Muscle layer of duodenum (tissue), 2 donors: ENCODE data around the gene RMI1.

Source experiments
- H3K27ac ChIP-seq: one replicate; pipeline ENCODE4 v1.7.0; 2013; ENCODE audit warnings: mild to moderate bottlenecking, low read length
- H3K27me3 ChIP-seq: one replicate; pipeline ENCODE4 v1.7.0; 2013; ENCODE audit warnings: low read depth, mild to moderate bottlenecking, control low read depth, low read length
- H3K36me3 ChIP-seq, 2 donors: one replicate each; pipeline ENCODE4 v1.7.0; 2013; ENCODE audit warnings: low read length in 2 of 2, control low read depth in 1 of 2, mild to moderate bottlenecking in 1 of 2; ENCODE audit not compliant: insufficient read depth in 2 of 2, control insufficient read depth in 1 of 2
- H3K4me1 ChIP-seq, 2 donors: one replicate each; pipeline ENCODE4 v1.7.0; 2013; ENCODE audit warnings: low read length in 2 of 2, mild to moderate bottlenecking in 2 of 2, control low read depth in 1 of 2, moderate library complexity in 1 of 2; ENCODE audit not compliant: insufficient read depth in 2 of 2, control insufficient read depth in 1 of 2
- H3K4me3 ChIP-seq, 2 donors: one replicate each; pipeline ENCODE4 v1.7.0; 2013; ENCODE audit warnings: low read length in 2 of 2, low read depth in 1 of 2, mild to moderate bottlenecking in 1 of 2
- H3K9me3 ChIP-seq, 2 donors: one replicate each; pipeline ENCODE4 v1.7.0; 2013; ENCODE audit warnings: low read length in 2 of 2, control low read depth in 1 of 2, mild to moderate bottlenecking in 1 of 2; ENCODE audit not compliant: control insufficient read depth in 1 of 2
- donor health status: healthy.

The RMI1 gene

DNA sequence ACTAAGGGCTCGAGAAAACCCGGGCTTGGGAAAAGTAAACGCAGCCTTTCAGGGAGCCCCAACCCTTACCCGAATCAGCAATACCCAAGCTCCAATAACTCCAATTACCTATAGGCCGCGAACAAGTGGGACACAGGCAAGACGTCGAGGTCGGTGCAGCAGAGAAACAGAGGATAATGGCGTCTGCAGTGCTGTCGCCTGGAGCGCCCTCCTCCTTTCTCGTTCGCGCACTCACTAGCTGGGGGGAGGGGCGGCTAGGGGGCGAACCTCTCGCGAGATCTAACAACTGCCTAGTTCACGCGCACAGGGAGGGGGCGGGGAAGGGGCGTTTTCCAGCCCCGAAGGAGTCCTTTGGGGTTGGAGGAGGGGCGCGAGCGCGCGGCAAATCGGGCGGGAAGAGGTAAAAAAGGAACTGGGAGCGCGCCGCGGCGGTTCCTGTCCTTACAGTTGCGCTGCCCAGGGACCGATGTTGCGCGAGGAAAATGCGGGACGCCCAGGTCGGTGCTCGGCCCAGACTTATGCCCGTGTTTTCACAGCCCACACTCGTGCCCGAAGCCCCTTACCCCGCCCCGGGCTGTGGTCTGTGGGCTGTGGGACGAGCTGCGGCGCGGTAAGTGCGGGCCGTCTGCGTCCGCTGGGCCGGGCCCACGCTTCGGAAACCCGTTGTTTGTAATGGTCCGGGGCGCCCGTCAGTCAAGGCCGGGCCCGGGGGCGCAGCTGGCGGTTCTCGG, at the start of gene RMI1:
TSS of gene RMI1 (plus strand) at position 411 of the 731 bp plus-strand sequence. CDS start 20,182 bp downstream, outside the sequence.
- H3K9me3 ChIP-seq: no peaks in the 10 kb centered on the region
- peaks cover 18 to 19% of the 10 kb centered on the region in 2 donors for H3K36me3 ChIP-seq
- peak within 1 kb of the TSS; percentile 99 for H3K27ac ChIP-seq
- H3K27me3 ChIP-seq: no peaks in the 10 kb centered on the region
- peak within 1 kb of the TSS; percentile 97 to 99 for H3K4me3 ChIP-seq
- peaks cover 5 to 30% of the 10 kb centered on the region in 2 donors for H3K4me1 ChIP-seq

DNA sequence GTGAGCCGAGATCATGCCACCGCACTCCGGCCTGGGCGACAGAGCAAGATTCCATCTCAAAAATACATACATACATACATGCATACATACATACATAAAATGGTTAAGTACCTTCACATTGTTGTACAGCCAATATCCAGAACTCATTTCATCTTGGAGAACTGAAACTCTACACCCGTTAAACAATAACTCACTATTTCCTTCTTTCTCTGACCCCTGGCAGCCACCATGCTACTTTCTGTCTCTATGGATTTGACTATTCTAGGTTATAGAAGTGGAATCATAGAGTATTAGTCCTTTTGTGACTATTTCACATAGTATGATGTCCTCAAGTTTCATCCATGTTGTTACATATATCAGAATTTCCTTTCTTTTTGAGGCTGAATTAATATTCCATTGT, 49.7 kb upstream of the RMI1 start:
- Histone ChIP-seq H3K4me1 (no peaks in the 10 kb centered on the region), H3K27ac (no peak overlapping the region), H3K36me3 (no peaks in the 10 kb centered on the region), H3K27me3 (no peaks in the 10 kb centered on the region), H3K4me3 (no peak overlapping the region), H3K9me3 (no peaks in the 10 kb centered on the region)

DNA sequence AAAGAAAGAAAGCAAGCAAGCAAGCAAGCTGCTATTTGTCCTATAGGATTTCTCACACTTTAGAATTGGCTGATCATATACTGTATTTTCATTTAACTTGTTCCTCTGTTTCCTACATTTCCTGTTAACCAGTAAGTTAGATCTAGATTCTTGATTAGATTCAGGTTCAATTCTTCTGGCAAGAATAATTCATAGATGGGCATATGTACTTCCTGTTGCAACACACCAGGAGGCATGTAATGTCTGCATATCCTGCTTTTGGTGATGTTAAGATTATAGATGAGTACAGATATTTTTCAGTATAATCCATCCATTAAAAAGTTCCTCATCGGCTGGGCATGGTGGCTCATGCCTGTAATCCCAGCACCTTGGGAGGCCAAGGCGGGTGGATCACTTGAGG, 48.6 kb upstream of the RMI1 start:
- Histone ChIP-seq H3K27me3 (no peaks in the 10 kb centered on the region), H3K36me3 (no peaks in the 10 kb centered on the region)

GRCh38 chr9:83932851-83933250, 47.8 kb upstream of the RMI1 start:
- no peaks in the 10 kb centered on the region for H3K36me3 ChIP-seq
- no peak overlapping the region for H3K4me3 ChIP-seq
- no peaks in the 10 kb centered on the region for H3K27me3 ChIP-seq
- no peaks in the 10 kb centered on the region for H3K4me1 ChIP-seq
- no peak overlapping the region for H3K27ac ChIP-seq
- no peaks in the 10 kb centered on the region for H3K9me3 ChIP-seq

More for the DNA sequence above, 48.6 kb upstream of the RMI1 start:
- no peaks in the 10 kb centered on the region for H3K9me3 ChIP-seq
- H3K4me1 ChIP-seq: no peaks in the 10 kb centered on the region
- H3K27ac ChIP-seq: no peak overlapping the region
- H3K4me3 ChIP-seq: no peak overlapping the region

DNA sequence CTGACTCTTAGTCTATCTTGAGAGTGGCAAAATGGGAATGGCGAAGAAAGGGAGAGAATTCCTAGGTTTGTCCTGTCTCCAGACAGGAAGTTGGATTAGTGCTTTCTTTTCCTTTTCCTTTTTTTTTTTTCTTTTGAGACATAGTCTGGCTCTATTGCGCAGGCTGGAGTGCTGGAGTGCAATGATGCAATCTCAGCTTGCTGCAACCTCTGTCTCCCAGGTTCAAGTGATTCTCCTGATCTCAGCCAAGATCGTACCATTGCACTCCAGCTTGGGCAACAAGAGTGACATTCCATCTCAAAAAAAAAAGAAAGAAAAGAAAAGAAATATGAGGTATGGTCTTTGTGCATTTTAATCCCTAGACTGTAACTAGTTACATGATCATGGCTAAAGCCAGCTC, 46.8 kb upstream of the RMI1 start:
- Histone ChIP-seq H3K9me3 (no peaks in the 10 kb centered on the region), H3K27ac (no peak overlapping the region), H3K4me3 (no peak overlapping the region), H3K27me3 (no peaks in the 10 kb centered on the region), H3K36me3 (peaks cover 0 to 5% of the 10 kb centered on the region in 2 donors), H3K4me1 (no peaks in the 10 kb centered on the region)

- Histone ChIP-seq H3K27ac (no peak overlapping the region), H3K27me3 (no peaks in the 10 kb centered on the region), H3K4me1 (no peaks in the 10 kb centered on the region), H3K4me3 (no peak overlapping the region), H3K9me3 (no peaks in the 10 kb centered on the region), H3K36me3 (peaks cover 4 to 14% of the 10 kb centered on the region in 2 donors)
Observed at GRCh38 chr9:83934569-83935275, 45.9 kb upstream of the RMI1 start.

- H3K4me3 ChIP-seq: no peak overlapping the region
- no peak overlapping the region for H3K27ac ChIP-seq
- H3K27me3 ChIP-seq: no peaks in the 10 kb centered on the region
- no peaks in the 10 kb centered on the region for H3K4me1 ChIP-seq
- H3K9me3 ChIP-seq: no peaks in the 10 kb centered on the region
- peaks cover 9 to 17% of the 10 kb centered on the region in 2 donors for H3K36me3 ChIP-seq
Observed at GRCh38 chr9:83935276-83935935, 45.2 kb upstream of the RMI1 start.

DNA sequence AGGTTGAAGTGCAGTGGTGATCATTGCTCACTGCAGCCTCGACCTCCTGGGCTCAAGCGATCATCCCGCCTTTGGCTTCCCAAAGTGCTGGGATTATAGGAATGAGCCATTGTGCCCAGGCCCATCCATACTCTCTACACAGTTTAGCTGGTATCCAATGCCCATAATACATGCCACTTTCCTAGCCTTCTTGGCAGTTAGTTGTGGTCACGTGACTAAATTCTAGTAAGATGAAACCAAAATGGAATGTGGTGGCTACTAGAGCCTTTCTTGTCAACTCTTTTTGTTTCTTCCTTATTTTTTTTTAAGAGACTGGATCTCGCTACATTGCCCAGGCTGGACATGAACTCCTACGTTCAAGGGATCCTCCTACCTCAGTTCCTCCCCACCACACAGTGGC, 44.1 kb upstream of the RMI1 start:
- H3K4me3 ChIP-seq: no peak overlapping the region
- peaks cover 18 to 27% of the 10 kb centered on the region in 2 donors for H3K36me3 ChIP-seq
- H3K9me3 ChIP-seq: no peaks in the 10 kb centered on the region
- H3K4me1 ChIP-seq: no peaks in the 10 kb centered on the region
- no peaks in the 10 kb centered on the region for H3K27me3 ChIP-seq
- no peak overlapping the region for H3K27ac ChIP-seq

- H3K36me3 ChIP-seq: peaks cover 30 to 40% of the 10 kb centered on the region in 2 donors
- no peak overlapping the region for H3K4me3 ChIP-seq
- H3K9me3 ChIP-seq: no peaks in the 10 kb centered on the region
- no peak overlapping the region for H3K27ac ChIP-seq
- no peaks in the 10 kb centered on the region for H3K27me3 ChIP-seq
- H3K4me1 ChIP-seq: no peaks in the 10 kb centered on the region
Observed at GRCh38 chr9:83937861-83938455, 42.6 kb upstream of the RMI1 start.

GRCh38 chr9:83940590-83941303, 39.9 kb upstream of the RMI1 start:
- Histone ChIP-seq H3K4me3 (no peak overlapping the region), H3K27me3 (no peaks in the 10 kb centered on the region), H3K4me1 (no peaks in the 10 kb centered on the region), H3K27ac (no peak overlapping the region), H3K9me3 (no peaks in the 10 kb centered on the region), H3K36me3 (peaks cover 39 to 57% of the 10 kb centered on the region in 2 donors)
